ENCODE data around the gene TBC1D23. TPM values are rescaled to one million over a fixed set of nuclear protein-coding genes. Genes with fewer than 3 reads are reported as not detected.

The TBC1D23 gene
- total RNA-seq, 4 donors from 2014 or later: 40.7 to 397 (median 101) TPM

- TF ChIP-seq CTCF (IDR thresholded peaks at IDR 0.05): no peak
- no peak for TF ChIP-seq POLR2A (IDR thresholded peaks at IDR 0.05)
- H3K9me3 ChIP-seq: no peaks in the 10 kb centered on the region
- no peaks in the 10 kb centered on the region for H3K36me3 ChIP-seq
These were observed 97.6 kb downstream of the TBC1D23 start for GRCh38 chr3:100358413-100358812.

GRCh38 chr3:100359035-100359434 lies 98.2 kb downstream of the TBC1D23 start:
- H3K4me1 ChIP-seq: no peaks in the 10 kb centered on the region
- no peak for DNase-seq
- H3K9me3 ChIP-seq: no peaks in the 10 kb centered on the region
- H3K4me3 ChIP-seq: no peak overlapping the region
- no peak overlapping the region for H3K27ac ChIP-seq
- TF ChIP-seq POLR2A (IDR thresholded peaks at IDR 0.05) (no peak), CTCF (IDR thresholded peaks at IDR 0.05) (no peak)
- H3K36me3 ChIP-seq: no peaks in the 10 kb centered on the region
- H3K27me3 ChIP-seq: no peaks in the 10 kb centered on the region
- intact Hi-C loops (cut with DNase I; ENCODE audit: low total_unique reads): no loop called here

More at GRCh38 chr3:100358413-100358812, 97.6 kb downstream of the TBC1D23 start:
- H3K4me1 ChIP-seq: no peaks in the 10 kb centered on the region
- no peak overlapping the region for H3K4me3 ChIP-seq
- H3K27me3 ChIP-seq: no peaks in the 10 kb centered on the region
- intact Hi-C loops (cut with DNase I; ENCODE audit: low total_unique reads): no loop called here
- H3K27ac ChIP-seq: no peak overlapping the region
- DNase-seq: no peak

GRCh38 chr3:100360757-100361496 lies 100.1 kb downstream of the TBC1D23 start:
- no peaks in the 10 kb centered on the region for H3K27me3 ChIP-seq
- intact Hi-C loops (cut with DNase I; ENCODE audit: low total_unique reads): no loop called here
- no peaks in the 10 kb centered on the region for H3K9me3 ChIP-seq
- no peak overlapping the region for H3K4me3 ChIP-seq
- no peaks in the 10 kb centered on the region for H3K36me3 ChIP-seq
- no peaks in the 10 kb centered on the region for H3K4me1 ChIP-seq
- H3K27ac ChIP-seq: no peak overlapping the region
- no peak for DNase-seq
- TF ChIP-seq POLR2A (IDR thresholded peaks at IDR 0.05): no peak
- TF ChIP-seq CTCF (IDR thresholded peaks at IDR 0.05): no peak

GRCh38 chr3:100361897-100362296 lies 101.1 kb downstream of the TBC1D23 start:
- Histone ChIP-seq H3K36me3 (no peaks in the 10 kb centered on the region), H3K27me3 (no peaks in the 10 kb centered on the region), H3K4me1 (no peaks in the 10 kb centered on the region), H3K4me3 (no peak overlapping the region), H3K27ac (no peak overlapping the region), H3K9me3 (no peaks in the 10 kb centered on the region)
- DNase-seq: no peak
- intact Hi-C loops (cut with DNase I; ENCODE audit: low total_unique reads): no loop called here
- TF ChIP-seq POLR2A (IDR thresholded peaks at IDR 0.05): no peak

GRCh38 chr3:100364421-100364820 lies 103.6 kb downstream of the TBC1D23 start:
- Histone ChIP-seq H3K27ac (no peak overlapping the region), H3K36me3 (no peaks in the 10 kb centered on the region), H3K4me1 (no peaks in the 10 kb centered on the region), H3K9me3 (no peaks in the 10 kb centered on the region), H3K27me3 (no peaks in the 10 kb centered on the region), H3K4me3 (no peak overlapping the region)
- intact Hi-C loops (cut with DNase I; ENCODE audit: low total_unique reads): no loop called here
- DNase-seq: no peak
- TF ChIP-seq CTCF (IDR thresholded peaks at IDR 0.05) (no peak), POLR2A (IDR thresholded peaks at IDR 0.05) (no peak)

Data from uterus (tissue), 4 donors.